Kidney epithelial cell (primary cell): Measurements from ENCODE around the gene GPR37L1. TPM values are rescaled to one million over a fixed set of nuclear protein-coding genes. Genes with fewer than 3 reads are reported as not detected.

Experiments used
- DNase-seq: peaks from one replicate; pipeline ENCODE4 v3.0.0-alpha.2; 2010; ENCODE audit warnings: low read depth
- H3K27me3 ChIP-seq: 2 replicates; pipeline ENCODE4 v1.6.0; 2011; ENCODE audit warnings: low read length; ENCODE audit not compliant: control insufficient read depth, insufficient read depth
- H3K36me3 ChIP-seq: 2 replicates; pipeline ENCODE4 v1.5.1; 2011; ENCODE audit warnings: low read length; ENCODE audit not compliant: control insufficient read depth, insufficient read depth
- H3K4me3 ChIP-seq: 2 replicates; pipeline ENCODE4 v1.5.1; 2011; ENCODE audit warnings: low read depth, mild to moderate bottlenecking, control low read depth, low read length
- total RNA-seq: library from RNA; depleted of rRNA; stranded (reverse); fragments of >200 nt; gene quantifications from 2 replicates; pipeline ENCODE4 v1.2.3, GENCODE V29; 2015
- TF ChIP-seq, protein P1 (sequence below): IDR thresholded peaks from 2 replicates; pipeline ENCODE4 v1.5.1; 2011; ENCODE audit warnings: mild to moderate bottlenecking, moderate library complexity, low read length, control low read depth, inconsistent platforms; ENCODE audit not compliant: insufficient read depth, poor library complexity, severe bottlenecking

GPR37L1 gene
- total RNA-seq, 1 donor from 2014 or later, result 0.04 TPM

DNA sequence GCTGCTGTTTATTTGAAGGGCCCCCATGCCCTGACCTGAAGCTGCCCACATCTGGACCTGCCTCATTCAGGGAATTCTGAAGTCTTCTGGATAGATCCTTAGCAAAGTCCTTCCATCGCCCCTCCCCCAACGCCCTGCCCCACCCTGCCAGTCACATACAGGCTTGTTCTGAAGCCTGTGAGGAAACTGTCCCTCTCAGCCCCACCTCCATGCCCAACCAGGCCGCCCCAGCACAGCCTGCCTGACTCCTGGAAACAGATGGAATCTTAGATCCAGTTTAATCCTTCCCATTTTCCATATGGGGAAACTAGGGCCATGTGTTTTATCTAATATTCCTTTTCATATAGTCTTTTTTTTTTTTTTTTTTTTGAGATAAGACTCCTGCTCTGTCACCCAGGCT is 44.5 kb upstream of the GPR37L1 start:
- Histone ChIP-seq H3K36me3 (no peaks in the 10 kb centered on the region), H3K27me3 (no peaks in the 10 kb centered on the region), H3K4me3 (no peak overlapping the region)
- TF ChIP-seq, protein P1, sequence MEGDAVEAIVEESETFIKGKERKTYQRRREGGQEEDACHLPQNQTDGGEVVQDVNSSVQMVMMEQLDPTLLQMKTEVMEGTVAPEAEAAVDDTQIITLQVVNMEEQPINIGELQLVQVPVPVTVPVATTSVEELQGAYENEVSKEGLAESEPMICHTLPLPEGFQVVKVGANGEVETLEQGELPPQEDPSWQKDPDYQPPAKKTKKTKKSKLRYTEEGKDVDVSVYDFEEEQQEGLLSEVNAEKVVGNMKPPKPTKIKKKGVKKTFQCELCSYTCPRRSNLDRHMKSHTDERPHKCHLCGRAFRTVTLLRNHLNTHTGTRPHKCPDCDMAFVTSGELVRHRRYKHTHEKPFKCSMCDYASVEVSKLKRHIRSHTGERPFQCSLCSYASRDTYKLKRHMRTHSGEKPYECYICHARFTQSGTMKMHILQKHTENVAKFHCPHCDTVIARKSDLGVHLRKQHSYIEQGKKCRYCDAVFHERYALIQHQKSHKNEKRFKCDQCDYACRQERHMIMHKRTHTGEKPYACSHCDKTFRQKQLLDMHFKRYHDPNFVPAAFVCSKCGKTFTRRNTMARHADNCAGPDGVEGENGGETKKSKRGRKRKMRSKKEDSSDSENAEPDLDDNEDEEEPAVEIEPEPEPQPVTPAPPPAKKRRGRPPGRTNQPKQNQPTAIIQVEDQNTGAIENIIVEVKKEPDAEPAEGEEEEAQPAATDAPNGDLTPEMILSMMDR, result no peak
- DNase-seq, result no peak

- Histone ChIP-seq H3K4me3 (no peak overlapping the region), H3K27me3 (no peaks in the 10 kb centered on the region), H3K36me3 (no peaks in the 10 kb centered on the region)
- TF ChIP-seq, protein P1, result no peak
- no peak for DNase-seq
Observed at GRCh38 chr1:202081992-202082391, 40.7 kb upstream of the GPR37L1 start.

DNA sequence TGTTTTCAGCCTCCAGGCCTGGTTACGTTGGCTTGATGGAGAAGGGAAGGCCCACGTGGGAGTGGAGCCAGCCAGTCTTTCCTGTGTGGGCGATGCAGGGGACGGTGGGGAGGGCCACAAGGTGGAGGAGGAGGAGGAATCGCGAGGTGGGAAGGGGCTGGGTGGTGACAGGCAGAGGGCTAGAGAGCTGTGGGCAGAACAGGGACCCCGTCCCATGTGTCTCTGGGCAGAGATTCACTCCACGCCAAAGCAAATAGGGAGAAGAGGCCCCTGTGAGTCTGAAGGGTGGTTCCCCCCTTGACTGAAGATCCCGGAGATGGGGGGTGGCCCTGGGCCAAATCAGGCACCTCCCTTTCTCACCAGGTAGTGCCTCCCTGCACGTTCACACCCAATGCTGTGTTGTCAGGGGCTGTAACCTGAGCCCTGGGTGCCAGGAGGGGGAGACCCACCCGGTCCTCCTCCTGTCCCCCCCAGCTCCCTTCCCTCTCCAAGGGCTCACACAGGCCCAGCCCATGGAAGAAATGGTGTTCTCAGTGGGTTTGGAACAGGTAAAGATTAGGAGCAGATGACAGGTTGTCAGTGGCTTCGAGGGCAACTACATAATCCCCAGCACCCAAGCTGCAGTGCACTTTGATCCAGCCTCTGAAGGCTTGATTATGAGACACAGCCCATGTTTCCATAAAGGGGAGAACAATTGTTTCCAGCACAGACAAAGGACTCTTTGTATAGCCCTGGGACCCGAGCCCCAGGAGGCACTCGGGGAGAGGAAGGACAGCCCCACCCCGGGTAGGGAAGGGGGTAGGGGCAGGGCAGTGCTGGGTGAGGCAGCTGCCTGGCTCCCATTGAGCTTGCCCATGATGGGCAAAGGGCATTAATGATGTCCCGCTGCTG is 37.7 kb upstream of the GPR37L1 start:
- Histone ChIP-seq H3K4me3 (no peak overlapping the region), H3K27me3 (no peaks in the 10 kb centered on the region), H3K36me3 (no peaks in the 10 kb centered on the region)
- TF ChIP-seq, protein P1, result no peak
- no peak for DNase-seq

GRCh38 chr1:202085682-202086373 is 36.9 kb upstream of the GPR37L1 start:
- no peaks in the 10 kb centered on the region for H3K36me3 ChIP-seq
- H3K27me3 ChIP-seq, result no peaks in the 10 kb centered on the region
- TF ChIP-seq, protein P1, result no peak
- no peak for DNase-seq
- no peak overlapping the region for H3K4me3 ChIP-seq

DNA sequence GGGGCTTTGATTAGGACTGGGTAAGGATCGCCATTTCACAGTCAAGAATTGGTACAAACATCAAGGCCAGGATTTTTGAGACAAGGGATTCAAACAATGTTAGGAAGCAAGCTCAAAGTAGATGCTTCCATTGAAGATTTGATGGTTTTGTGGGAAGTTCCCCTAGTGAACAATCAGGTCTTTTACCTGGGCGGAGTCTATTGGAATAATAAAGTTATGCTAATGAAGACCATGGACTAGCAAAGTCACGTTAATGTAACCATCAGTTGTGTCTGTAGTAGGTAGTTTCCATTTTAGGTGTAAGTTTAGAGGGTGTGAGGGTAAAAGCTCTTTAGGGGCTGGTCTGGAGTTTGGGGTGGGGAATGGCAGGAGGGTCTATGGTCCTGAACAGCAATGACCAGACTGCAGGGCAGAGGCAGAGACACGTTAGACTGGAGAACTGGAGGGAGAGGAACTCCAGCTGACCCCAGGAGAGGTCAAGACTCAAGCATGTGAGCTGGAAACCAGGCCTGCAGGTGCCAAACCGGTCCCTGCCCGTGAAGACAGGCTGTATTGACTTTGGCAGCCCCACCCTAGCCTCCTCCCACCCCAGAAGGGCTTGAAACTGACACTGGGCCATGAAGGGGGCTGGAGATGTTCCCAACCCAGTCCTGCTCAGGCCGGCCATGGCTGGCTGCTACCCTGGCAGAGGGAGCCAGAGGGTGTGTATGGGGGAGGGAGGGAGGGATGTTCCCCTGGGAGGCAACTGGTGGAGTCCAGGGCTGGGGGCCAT is 36.0 kb upstream of the GPR37L1 start:
- no peak for DNase-seq
- H3K36me3 ChIP-seq, result no peaks in the 10 kb centered on the region
- no peaks in the 10 kb centered on the region for H3K27me3 ChIP-seq
- TF ChIP-seq, protein P1, result no peak
- no peak overlapping the region for H3K4me3 ChIP-seq
